SK-N-SH (cell line): ENCODE data around the gene HP1BP3.

Experiments used
- CHD2 ChIP-seq: fragments of 150-350 bp; IDR thresholded peaks from 2 replicates; pipeline ENCODE4 v1.6.1; 2018; ENCODE audit warnings: low read length; ENCODE audit not compliant: partially characterized antibody
- EP300 ChIP-seq, 2 experiments: IDR thresholded peaks; 2 replicates each; pipeline versions ENCODE4 v1.4.0 to v1.6.1; 2012; ENCODE audit warnings: borderline replicate concordance in 1 of 2, low read depth in 1 of 2, low read length in 1 of 2
- EZH2phosphoT487 ChIP-seq: fragments of 200-600 bp; sonication (generic); IDR thresholded peaks from 2 replicates; pipeline ENCODE4 v1.6.1; 2017; ENCODE audit warnings: low read depth, mixed run types, mild to moderate bottlenecking, antibody characterized with exemption, moderate library complexity, borderline replicate concordance
- FOSL2 ChIP-seq: IDR thresholded peaks from 2 replicates; pipeline ENCODE4 v1.4.0; 2012; ENCODE audit warnings: low read depth, mild to moderate bottlenecking, moderate library complexity, borderline replicate concordance
- POLR2AphosphoS5 ChIP-seq: IDR thresholded peaks from 2 replicates; pipeline ENCODE4 v1.6.1; 2012; ENCODE audit warnings: low read depth, low read length
- RAD21 ChIP-seq: IDR thresholded peaks from 2 replicates; pipeline ENCODE4 v1.6.1; 2012; ENCODE audit warnings: mild to moderate bottlenecking, low read length
- SMC3 ChIP-seq: IDR thresholded peaks from 2 replicates; pipeline ENCODE4 v1.6.1; 2012; ENCODE audit warnings: low read depth, low read length, improper control_type of control experiment
- TAF1 ChIP-seq: IDR thresholded peaks from 2 replicates; pipeline ENCODE4 v1.6.1; 2012; ENCODE audit warnings: low read depth, mild to moderate bottlenecking, low read length, moderate library complexity, borderline replicate concordance
- TCF12 ChIP-seq: IDR thresholded peaks from 2 replicates; pipeline ENCODE4 v1.4.0; 2012
- USF1 ChIP-seq: IDR thresholded peaks from 2 replicates; pipeline ENCODE4 v1.4.0; 2012; ENCODE audit warnings: low read depth, borderline replicate concordance
- YY1 ChIP-seq: IDR thresholded peaks from 2 replicates; pipeline ENCODE4 v1.4.0; 2012; ENCODE audit warnings: low read depth, mild to moderate bottlenecking
- TF ChIP-seq, protein P1 (sequence below): fragments of 200-600 bp; sonication (generic); IDR thresholded peaks from 2 replicates; pipeline ENCODE4 v1.6.1; 2017; ENCODE audit warnings: antibody characterized with exemption, mild to moderate bottlenecking, moderate library complexity
- TF ChIP-seq, protein P2 (sequence below): IDR thresholded peaks from 2 replicates; pipeline ENCODE4 v1.6.1; 2012; ENCODE audit warnings: mild to moderate bottlenecking, low read depth, low read length, moderate library complexity
- TF ChIP-seq, protein P3 (sequence below): IDR thresholded peaks from 2 replicates; pipeline ENCODE4 v1.4.0; 2012; ENCODE audit warnings: low read depth

- TF ChIP-seq, protein P1, sequence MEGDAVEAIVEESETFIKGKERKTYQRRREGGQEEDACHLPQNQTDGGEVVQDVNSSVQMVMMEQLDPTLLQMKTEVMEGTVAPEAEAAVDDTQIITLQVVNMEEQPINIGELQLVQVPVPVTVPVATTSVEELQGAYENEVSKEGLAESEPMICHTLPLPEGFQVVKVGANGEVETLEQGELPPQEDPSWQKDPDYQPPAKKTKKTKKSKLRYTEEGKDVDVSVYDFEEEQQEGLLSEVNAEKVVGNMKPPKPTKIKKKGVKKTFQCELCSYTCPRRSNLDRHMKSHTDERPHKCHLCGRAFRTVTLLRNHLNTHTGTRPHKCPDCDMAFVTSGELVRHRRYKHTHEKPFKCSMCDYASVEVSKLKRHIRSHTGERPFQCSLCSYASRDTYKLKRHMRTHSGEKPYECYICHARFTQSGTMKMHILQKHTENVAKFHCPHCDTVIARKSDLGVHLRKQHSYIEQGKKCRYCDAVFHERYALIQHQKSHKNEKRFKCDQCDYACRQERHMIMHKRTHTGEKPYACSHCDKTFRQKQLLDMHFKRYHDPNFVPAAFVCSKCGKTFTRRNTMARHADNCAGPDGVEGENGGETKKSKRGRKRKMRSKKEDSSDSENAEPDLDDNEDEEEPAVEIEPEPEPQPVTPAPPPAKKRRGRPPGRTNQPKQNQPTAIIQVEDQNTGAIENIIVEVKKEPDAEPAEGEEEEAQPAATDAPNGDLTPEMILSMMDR, result no peak
- TF ChIP-seq USF1, result no peak
- no peak for TF ChIP-seq SMC3
- no peak for TF ChIP-seq YY1
- no peak for TF ChIP-seq RAD21
- no peak for TF ChIP-seq CHD2
- no peak for TF ChIP-seq POLR2AphosphoS5
- no peak for TF ChIP-seq EZH2phosphoT487
- no peak for TF ChIP-seq TAF1
- TF ChIP-seq FOSL2, result no peak
- TF ChIP-seq EP300 (IDR thresholded peaks at IDR 0.05; ENCODE audit: borderline replicate concordance in 1 of 2, low read depth in 1 of 2, low read length in 1 of 2), result no peak
- TF ChIP-seq TCF12, result no peak
- TF ChIP-seq, protein P2, sequence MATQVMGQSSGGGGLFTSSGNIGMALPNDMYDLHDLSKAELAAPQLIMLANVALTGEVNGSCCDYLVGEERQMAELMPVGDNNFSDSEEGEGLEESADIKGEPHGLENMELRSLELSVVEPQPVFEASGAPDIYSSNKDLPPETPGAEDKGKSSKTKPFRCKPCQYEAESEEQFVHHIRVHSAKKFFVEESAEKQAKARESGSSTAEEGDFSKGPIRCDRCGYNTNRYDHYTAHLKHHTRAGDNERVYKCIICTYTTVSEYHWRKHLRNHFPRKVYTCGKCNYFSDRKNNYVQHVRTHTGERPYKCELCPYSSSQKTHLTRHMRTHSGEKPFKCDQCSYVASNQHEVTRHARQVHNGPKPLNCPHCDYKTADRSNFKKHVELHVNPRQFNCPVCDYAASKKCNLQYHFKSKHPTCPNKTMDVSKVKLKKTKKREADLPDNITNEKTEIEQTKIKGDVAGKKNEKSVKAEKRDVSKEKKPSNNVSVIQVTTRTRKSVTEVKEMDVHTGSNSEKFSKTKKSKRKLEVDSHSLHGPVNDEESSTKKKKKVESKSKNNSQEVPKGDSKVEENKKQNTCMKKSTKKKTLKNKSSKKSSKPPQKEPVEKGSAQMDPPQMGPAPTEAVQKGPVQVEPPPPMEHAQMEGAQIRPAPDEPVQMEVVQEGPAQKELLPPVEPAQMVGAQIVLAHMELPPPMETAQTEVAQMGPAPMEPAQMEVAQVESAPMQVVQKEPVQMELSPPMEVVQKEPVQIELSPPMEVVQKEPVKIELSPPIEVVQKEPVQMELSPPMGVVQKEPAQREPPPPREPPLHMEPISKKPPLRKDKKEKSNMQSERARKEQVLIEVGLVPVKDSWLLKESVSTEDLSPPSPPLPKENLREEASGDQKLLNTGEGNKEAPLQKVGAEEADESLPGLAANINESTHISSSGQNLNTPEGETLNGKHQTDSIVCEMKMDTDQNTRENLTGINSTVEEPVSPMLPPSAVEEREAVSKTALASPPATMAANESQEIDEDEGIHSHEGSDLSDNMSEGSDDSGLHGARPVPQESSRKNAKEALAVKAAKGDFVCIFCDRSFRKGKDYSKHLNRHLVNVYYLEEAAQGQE, result no peak
- TF ChIP-seq, protein P3, sequence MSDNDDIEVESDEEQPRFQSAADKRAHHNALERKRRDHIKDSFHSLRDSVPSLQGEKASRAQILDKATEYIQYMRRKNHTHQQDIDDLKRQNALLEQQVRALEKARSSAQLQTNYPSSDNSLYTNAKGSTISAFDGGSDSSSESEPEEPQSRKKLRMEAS, result no peak
Measured at GRCh38 chr1:20785907-20786252, 1.2 kb downstream of the HP1BP3 start.
